Ovary (tissue), 9 donors: ENCODE data around the gene ATF6. TPM values are rescaled to one million over a fixed set of nuclear protein-coding genes. Genes with fewer than 3 reads are reported as not detected.

ENCODE experiments used
- DNase-seq, 5 donors: peaks; one replicate each; pipeline ENCODE4 v3.0.0-alpha.2; 2019 to 2020
- H3K27ac ChIP-seq, 2 donors: fragments of 200-600 bp; one replicate each; pipeline versions ENCODE4 v1.5.1 to v1.8.0; 2019 to 2022
- H3K27me3 ChIP-seq: fragments of 200-600 bp; one replicate; pipeline ENCODE4 v1.8.0; 2022
- H3K36me3 ChIP-seq: fragments of 200-600 bp; sonication (generic); one replicate; pipeline ENCODE4 v1.5.1; 2019
- H3K4me1 ChIP-seq: one replicate; pipeline ENCODE4 v1.8.1; 2013; ENCODE audit warnings: mild to moderate bottlenecking, moderate library complexity; ENCODE audit not compliant: insufficient read depth
- H3K4me3 ChIP-seq: fragments of 200-600 bp; sonication (generic); one replicate; pipeline ENCODE4 v1.5.1; 2017
- H3K9me3 ChIP-seq, 2 donors: fragments of 200-600 bp in 1 of 2; sonication (generic) in 1 of 2; one replicate each; pipeline versions ENCODE4 v1.5.1 to v1.8.1; 2013 to 2019; ENCODE audit warnings: mild to moderate bottlenecking in 1 of 2, moderate library complexity in 1 of 2
- EP300 ChIP-seq: sonication (generic); formaldehyde crosslinking; IDR thresholded peaks from one replicate; pipeline ENCODE4 v1.6.1; 2017; ENCODE audit warnings: antibody characterized with exemption
- POLR2A ChIP-seq: fragments of 450-650 bp; IDR thresholded peaks from one replicate; pipeline ENCODE4 v1.6.1; 2017; ENCODE audit warnings: antibody characterized with exemption, mild to moderate bottlenecking, moderate library complexity
- WGBS, 3 donors: extraction: QIAGEN DNeasy Blood & Tissue Kit in 1 of 3; methylation state at CpG; one replicate each; pipeline versions ENCODE4 v1.1.5 to v1.1.7; 2013 to 2017; 5-methylcytosine and 5-hydroxymethylcytosine counted together
- intact Hi-C, 4 donors: fragments of 100-400 bp; cut with DNase I; formaldehyde crosslinking; loops; one replicate each; pipeline versions ENCODE4 v1.11.0 to v1.15.1; 2022 to 2023
- polyA plus RNA-seq, 2 donors: library from polyadenylated mRNA; stranded (reverse); fragments of 200-250 nt in 1 of 2; fragments of 350-450 nt in 1 of 2; fragmentation: Illumina TruSeq in 1 of 2; extraction: RNeasy Lipid Tissue Mini Kit (QIAGEN cat#74804) in 1 of 2; gene quantifications; one replicate each; pipeline ENCODE4 v1.2.3, GENCODE V29; 2013 to 2014
- total RNA-seq, 7 donors: library from RNA; depleted of rRNA in 2 of 7; stranded (reverse); fragments of >200 nt in 2 of 7; fragmentation: NEBNext Ultra II Directional in 3 of 7; extraction: Animal tissue kit (Norgen Biotek cat#: 25700) in 3 of 7; gene quantifications; one replicate each; pipeline versions ENCODE4 v1.1.0 to v1.2.4, GENCODE V29; 2016 to 2023
- TF ChIP-seq, protein P1 (sequence below), 3 donors: fragments of 450-650 bp in 2 of 3; fragments of 200-600 bp in 1 of 3; IDR thresholded peaks; one replicate each; pipeline versions ENCODE4 v1.5.1 to v1.8.0; 2016 to 2022; ENCODE audit warnings: antibody characterized with exemption in 3 of 3, mild to moderate bottlenecking in 1 of 3
- donor health status: DM: no; HTN: no; CAD: no; lungs with moderate emphysema.
- donor health status: DM: no; HTN: no; CAD: no.
- donor health status: Bipolar disorder and iron deficiency.
- donor health status: DM: yes; HTN: yes; CAD: no.
- donor health status: DM: no; HTN: no; CAD: no.
- donor health status: DM: yes; HTN: yes; CAD: no.

Gene ATF6
- total and polyA plus RNA-seq, 9 donors = 7.9 to 31.3 (median 23.4) TPM

DNA sequence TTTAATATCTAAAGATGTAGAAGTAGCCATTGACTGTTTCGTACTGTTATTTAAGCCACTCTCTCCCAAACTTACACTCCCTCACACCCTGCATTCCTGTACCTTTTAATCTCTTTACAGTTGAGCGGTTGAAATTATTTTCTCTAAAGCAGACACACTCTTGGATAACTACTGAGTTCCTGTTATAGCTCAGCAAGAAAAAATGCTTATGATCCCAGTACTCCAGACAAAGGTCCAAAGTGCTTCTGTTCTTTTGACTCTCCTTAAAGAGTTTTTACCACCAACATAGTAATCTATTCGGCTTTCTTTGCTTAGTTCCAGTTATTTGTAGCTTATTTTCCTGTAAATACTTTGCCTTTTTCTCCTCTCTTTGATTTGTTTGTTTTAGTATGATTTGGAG is 100.1 kb downstream of the ATF6 start:
- H3K27me3 ChIP-seq = no peaks in the 10 kb centered on the region
- WGBS, 3 donors = 18 to 38% (median 28%) methylated on average over 3 of the region's 3 CpGs
- H3K9me3 ChIP-seq = no peaks in the 10 kb centered on the region
- intact Hi-C loops = loop anchor here in 1 of 4 donors (10.0 kb wide), 1 partner anchor 169 kb away; no protein-coding TSS in a partner anchor
- no peaks in the 10 kb centered on the region for H3K4me1 ChIP-seq
- H3K36me3 ChIP-seq = no peaks in the 10 kb centered on the region
- no peak overlapping the region for H3K4me3 ChIP-seq
- no peak for TF ChIP-seq POLR2A
- TF ChIP-seq, protein P1, sequence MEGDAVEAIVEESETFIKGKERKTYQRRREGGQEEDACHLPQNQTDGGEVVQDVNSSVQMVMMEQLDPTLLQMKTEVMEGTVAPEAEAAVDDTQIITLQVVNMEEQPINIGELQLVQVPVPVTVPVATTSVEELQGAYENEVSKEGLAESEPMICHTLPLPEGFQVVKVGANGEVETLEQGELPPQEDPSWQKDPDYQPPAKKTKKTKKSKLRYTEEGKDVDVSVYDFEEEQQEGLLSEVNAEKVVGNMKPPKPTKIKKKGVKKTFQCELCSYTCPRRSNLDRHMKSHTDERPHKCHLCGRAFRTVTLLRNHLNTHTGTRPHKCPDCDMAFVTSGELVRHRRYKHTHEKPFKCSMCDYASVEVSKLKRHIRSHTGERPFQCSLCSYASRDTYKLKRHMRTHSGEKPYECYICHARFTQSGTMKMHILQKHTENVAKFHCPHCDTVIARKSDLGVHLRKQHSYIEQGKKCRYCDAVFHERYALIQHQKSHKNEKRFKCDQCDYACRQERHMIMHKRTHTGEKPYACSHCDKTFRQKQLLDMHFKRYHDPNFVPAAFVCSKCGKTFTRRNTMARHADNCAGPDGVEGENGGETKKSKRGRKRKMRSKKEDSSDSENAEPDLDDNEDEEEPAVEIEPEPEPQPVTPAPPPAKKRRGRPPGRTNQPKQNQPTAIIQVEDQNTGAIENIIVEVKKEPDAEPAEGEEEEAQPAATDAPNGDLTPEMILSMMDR (IDR thresholded peaks at IDR 0.05) = no peak
- no peak for TF ChIP-seq EP300
- DNase-seq = no peak
- no peak overlapping the region for H3K27ac ChIP-seq

DNA sequence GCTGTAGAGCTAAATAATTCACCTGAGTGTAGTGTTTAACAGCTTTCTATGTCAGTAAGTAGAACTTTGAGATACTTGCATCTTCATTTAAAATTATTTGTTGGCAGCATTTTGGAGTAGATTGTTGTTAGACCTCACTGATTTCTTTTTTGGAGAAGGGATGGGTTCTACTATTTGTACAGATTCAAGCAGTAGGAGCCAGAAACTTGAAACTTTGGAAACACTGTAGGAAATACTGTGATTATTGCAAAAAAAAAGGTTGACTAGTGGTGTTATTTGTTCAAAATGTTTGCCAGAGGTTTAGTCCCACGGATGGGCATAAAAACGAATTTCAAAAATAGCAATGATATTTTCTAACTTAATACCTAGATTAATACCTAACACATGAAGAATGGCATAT is 102.7 kb downstream of the ATF6 start:
- no peak overlapping the region for H3K27ac ChIP-seq
- TF ChIP-seq POLR2A (no peak), EP300 (no peak)
- TF ChIP-seq, protein P1 (IDR thresholded peaks at IDR 0.05) = no peak
- intact Hi-C loops = loop anchor here in 1 of 4 donors (10.0 kb wide), 1 partner anchor 166 kb away; no protein-coding TSS in a partner anchor

DNA sequence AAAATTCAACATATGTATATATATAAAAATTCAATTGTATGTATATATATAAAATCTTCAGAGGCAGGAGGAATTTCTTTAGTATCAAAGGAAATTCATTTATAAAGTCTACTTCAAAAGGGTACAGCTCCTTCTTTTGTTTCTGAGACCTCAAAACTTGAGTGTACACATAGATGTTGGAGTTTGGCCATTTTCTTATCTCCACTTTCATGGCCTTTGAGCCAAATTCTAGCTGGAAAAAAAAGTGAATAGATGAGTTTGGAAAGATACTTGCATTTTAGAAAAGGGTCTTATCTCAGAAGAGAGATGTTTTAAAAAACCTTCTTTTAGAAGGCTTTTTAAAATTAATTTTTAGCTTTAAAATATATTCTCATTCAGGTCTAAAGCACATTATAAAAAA is 103.2 kb downstream of the ATF6 start:
- no peak overlapping the region for H3K27ac ChIP-seq
- TF ChIP-seq EP300 = no peak
- TF ChIP-seq POLR2A = no peak
- TF ChIP-seq, protein P1 (IDR thresholded peaks at IDR 0.05) = no peak
- intact Hi-C loops = loop anchor here in 1 of 4 donors (10.0 kb wide), 1 partner anchor 166 kb away; no protein-coding TSS in a partner anchor
- DNase-seq = no peak
- no peak overlapping the region for H3K4me3 ChIP-seq
- H3K9me3 ChIP-seq = no peaks in the 10 kb centered on the region
- H3K36me3 ChIP-seq = no peaks in the 10 kb centered on the region
- H3K27me3 ChIP-seq = no peaks in the 10 kb centered on the region
- no peaks in the 10 kb centered on the region for H3K4me1 ChIP-seq

More for the DNA sequence above, 102.7 kb downstream of the ATF6 start:
- Histone ChIP-seq H3K36me3 (no peaks in the 10 kb centered on the region), H3K9me3 (no peaks in the 10 kb centered on the region), H3K4me3 (no peak overlapping the region), H3K4me1 (no peaks in the 10 kb centered on the region), H3K27me3 (no peaks in the 10 kb centered on the region)
- 19 to 31% (median 29%) methylated on average over 2 of the region's 2 CpGs for WGBS, 3 donors
- no peak for DNase-seq

DNA sequence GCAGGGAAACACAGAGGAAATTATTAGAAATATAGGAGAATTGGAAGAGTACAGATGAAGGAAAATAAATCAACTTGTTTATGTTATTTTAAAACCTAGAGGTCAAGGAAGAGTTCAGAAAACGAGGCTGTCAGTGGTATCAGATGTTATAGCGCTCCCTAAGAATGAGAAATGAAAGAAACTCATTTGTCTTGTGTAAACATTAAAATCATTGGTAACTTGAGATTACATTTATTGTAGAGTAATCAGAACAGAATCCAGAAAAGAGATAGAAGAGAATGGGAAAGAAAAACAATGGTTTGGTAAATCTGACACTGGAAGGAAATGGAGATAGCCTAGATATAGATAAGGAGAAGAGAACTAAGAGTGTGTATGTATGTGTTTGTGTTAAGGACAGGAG is 106.4 kb downstream of the ATF6 start:
- H3K4me1 ChIP-seq = no peaks in the 10 kb centered on the region
- TF ChIP-seq, protein P1 (IDR thresholded peaks at IDR 0.05) = no peak
- TF ChIP-seq EP300 = no peak
- TF ChIP-seq POLR2A = no peak
- H3K9me3 ChIP-seq = no peaks in the 10 kb centered on the region
- DNase-seq = no peak
- H3K27me3 ChIP-seq = no peaks in the 10 kb centered on the region
- no peak overlapping the region for H3K27ac ChIP-seq
- H3K4me3 ChIP-seq = no peak overlapping the region
- intact Hi-C loops = no loop called here
- WGBS, 3 donors = 54 to 68% (median 64%) methylated on average over 2 of the region's 2 CpGs
- H3K36me3 ChIP-seq = no peaks in the 10 kb centered on the region
